SK-N-SH treated with all-trans-retinoic acid at 6 μM for 48 hours (cell line): ENCODE measurements around the gene ACTL8.

Experiments
- ATAC-seq: fragments of 200-7000 bp; cut with Tn5 transposase; 3 replicates; pipeline ENCODE4 v1.9.1; 2020; ENCODE audit warnings: mild to moderate bottlenecking, moderate library complexity
- BACH2 ChIP-seq: fragments of 250-450 bp; sonication (Bioruptor Pico); IDR thresholded peaks from 2 replicates; pipeline ENCODE4 v1.9.0; 2021; ENCODE audit warnings: mild to moderate bottlenecking, borderline replicate concordance
- CREB5 ChIP-seq: fragments of 250-450 bp; sonication (Bioruptor Pico); IDR thresholded peaks from 2 replicates; pipeline ENCODE4 v1.5.1; 2020; ENCODE audit warnings: low read depth, mild to moderate bottlenecking, moderate library complexity
- CSDC2 ChIP-seq: fragments of 250-450 bp; sonication (Bioruptor Pico); IDR thresholded peaks from 2 replicates; pipeline ENCODE4 v1.5.0; 2020; ENCODE audit warnings: mild to moderate bottlenecking, moderate library complexity
- CSRNP3 ChIP-seq: fragments of 250-450 bp; sonication (Bioruptor Pico); IDR thresholded peaks from 2 replicates; pipeline ENCODE4 v1.5.1; 2021; ENCODE audit warnings: mild to moderate bottlenecking, moderate library complexity
- ESRRG ChIP-seq: fragments of 250-450 bp; sonication (Bioruptor Pico); IDR thresholded peaks from 2 replicates; pipeline ENCODE4 v1.6.1; 2021; ENCODE audit warnings: mild to moderate bottlenecking
- GLIS3 ChIP-seq: fragments of 250-450 bp; sonication (Bioruptor Pico); IDR thresholded peaks from 2 replicates; pipeline ENCODE4 v1.5.0; 2020; ENCODE audit warnings: mild to moderate bottlenecking, moderate library complexity
- ISL1 ChIP-seq: fragments of 250-450 bp; sonication (Bioruptor Pico); IDR thresholded peaks from 2 replicates; pipeline ENCODE4 v2.1.2; 2022; ENCODE audit warnings: mild to moderate bottlenecking, moderate library complexity
- PATZ1 ChIP-seq: fragments of 250-450 bp; sonication (Bioruptor Pico); IDR thresholded peaks from 2 replicates; pipeline ENCODE4 v1.8.0; 2020; ENCODE audit warnings: mild to moderate bottlenecking, moderate library complexity, borderline replicate concordance
- PPARA ChIP-seq: fragments of 250-450 bp; sonication (Bioruptor Pico); IDR thresholded peaks from 2 replicates; pipeline ENCODE4 v1.5.0; 2020; ENCODE audit warnings: mild to moderate bottlenecking, borderline replicate concordance
- RARB ChIP-seq: fragments of 250-450 bp; sonication (Bioruptor Pico); IDR thresholded peaks from 2 replicates; pipeline ENCODE4 v1.8.0; 2021; ENCODE audit warnings: mild to moderate bottlenecking, moderate library complexity
- SNAI2 ChIP-seq: fragments of 250-450 bp; sonication (Bioruptor Pico); IDR thresholded peaks from 2 replicates; pipeline ENCODE4 v1.5.0; 2020; ENCODE audit warnings: mild to moderate bottlenecking, moderate library complexity
- TCF4 ChIP-seq: fragments of 250-450 bp; sonication (Bioruptor Pico); IDR thresholded peaks from 2 replicates; pipeline ENCODE4 v1.8.0; 2021; ENCODE audit warnings: mild to moderate bottlenecking, moderate library complexity, borderline replicate concordance
- TOX ChIP-seq: fragments of 250-450 bp; sonication (Bioruptor Pico); IDR thresholded peaks from 2 replicates; pipeline ENCODE4 v1.8.0; 2021; ENCODE audit warnings: mild to moderate bottlenecking, moderate library complexity, borderline replicate concordance
- TSHZ2 ChIP-seq: fragments of 250-450 bp; sonication (Bioruptor Pico); IDR thresholded peaks from 2 replicates; pipeline ENCODE4 v1.5.0; 2020; ENCODE audit warnings: mild to moderate bottlenecking, moderate library complexity
- ZFP3 ChIP-seq: fragments of 250-450 bp; sonication (Bioruptor Pico); IDR thresholded peaks from 2 replicates; pipeline ENCODE4 v1.5.0; 2020; ENCODE audit warnings: mild to moderate bottlenecking, moderate library complexity
- ZFP30 ChIP-seq: fragments of 450-650 bp; formaldehyde crosslinking; IDR thresholded peaks from 2 replicates; pipeline ENCODE4 v1.5.0; 2022; ENCODE audit warnings: mild to moderate bottlenecking, moderate library complexity
- ZNF565 ChIP-seq: fragments of 450-650 bp; formaldehyde crosslinking; conservative IDR thresholded peaks from 2 replicates; pipeline ENCODE4 v1.5.0; 2020; ENCODE audit warnings: low read depth, mild to moderate bottlenecking, moderate library complexity
- ZNF70 ChIP-seq: fragments of 450-650 bp; formaldehyde crosslinking; IDR thresholded peaks from 2 replicates; pipeline ENCODE4 v1.5.0; 2020; ENCODE audit warnings: mild to moderate bottlenecking, moderate library complexity
- ZNF8 ChIP-seq: fragments of 450-650 bp; formaldehyde crosslinking; IDR thresholded peaks from 2 replicates; pipeline ENCODE4 v1.5.0; 2020; ENCODE audit warnings: mild to moderate bottlenecking, moderate library complexity

Gene ACTL8

GRCh38 chr1:17724150-17724549 lies 31.0 kb upstream of the ACTL8 start (continued):
- TF ChIP-seq CSRNP3 = no peak
- no peak for TF ChIP-seq ZNF565 (CRISPR knock-in tag)
- no peak for TF ChIP-seq ZFP30 (CRISPR knock-in tag)
- TF ChIP-seq RARB (CRISPR knock-in tag) = no peak
- TF ChIP-seq PPARA = no peak

GRCh38 chr1:17725084-17725719 lies 29.9 kb upstream of the ACTL8 start:
- no peak for ATAC-seq
- TF ChIP-seq PATZ1 (no peak), TSHZ2 (CRISPR knock-in tag) (no peak), RARB (CRISPR knock-in tag) (no peak), ESRRG (CRISPR knock-in tag) (no peak), ISL1 (CRISPR knock-in tag) (no peak), CSRNP3 (no peak)

GRCh38 chr1:17725811-17726582 lies 29.1 kb upstream of the ACTL8 start:
- no peak for ATAC-seq
- TF ChIP-seq ZFP30 (CRISPR knock-in tag) (no peak), PATZ1 (no peak), BACH2 (CRISPR knock-in tag) (no peak), TSHZ2 (CRISPR knock-in tag) (no peak), TOX (CRISPR knock-in tag) (no peak), RARB (CRISPR knock-in tag) (no peak), ZFP3 (CRISPR knock-in tag) (no peak), ZNF565 (CRISPR knock-in tag) (no peak), TCF4 (no peak), SNAI2 (CRISPR knock-in tag) (no peak), ISL1 (CRISPR knock-in tag) (no peak), ZNF70 (CRISPR knock-in tag) (no peak), ZNF8 (CRISPR knock-in tag) (no peak), CREB5 (CRISPR knock-in tag) (no peak), CSDC2 (CRISPR knock-in tag) (no peak), CSRNP3 (no peak), PPARA (no peak), GLIS3 (CRISPR knock-in tag) (no peak)
